ENCODE results near the gene FGR.
"Not testable (repeated sequence)": the region's sequence is repeated elsewhere in the genome, so short reads cannot be mapped to it uniquely, and the experiment has no call there.

FGR gene

DNA sequence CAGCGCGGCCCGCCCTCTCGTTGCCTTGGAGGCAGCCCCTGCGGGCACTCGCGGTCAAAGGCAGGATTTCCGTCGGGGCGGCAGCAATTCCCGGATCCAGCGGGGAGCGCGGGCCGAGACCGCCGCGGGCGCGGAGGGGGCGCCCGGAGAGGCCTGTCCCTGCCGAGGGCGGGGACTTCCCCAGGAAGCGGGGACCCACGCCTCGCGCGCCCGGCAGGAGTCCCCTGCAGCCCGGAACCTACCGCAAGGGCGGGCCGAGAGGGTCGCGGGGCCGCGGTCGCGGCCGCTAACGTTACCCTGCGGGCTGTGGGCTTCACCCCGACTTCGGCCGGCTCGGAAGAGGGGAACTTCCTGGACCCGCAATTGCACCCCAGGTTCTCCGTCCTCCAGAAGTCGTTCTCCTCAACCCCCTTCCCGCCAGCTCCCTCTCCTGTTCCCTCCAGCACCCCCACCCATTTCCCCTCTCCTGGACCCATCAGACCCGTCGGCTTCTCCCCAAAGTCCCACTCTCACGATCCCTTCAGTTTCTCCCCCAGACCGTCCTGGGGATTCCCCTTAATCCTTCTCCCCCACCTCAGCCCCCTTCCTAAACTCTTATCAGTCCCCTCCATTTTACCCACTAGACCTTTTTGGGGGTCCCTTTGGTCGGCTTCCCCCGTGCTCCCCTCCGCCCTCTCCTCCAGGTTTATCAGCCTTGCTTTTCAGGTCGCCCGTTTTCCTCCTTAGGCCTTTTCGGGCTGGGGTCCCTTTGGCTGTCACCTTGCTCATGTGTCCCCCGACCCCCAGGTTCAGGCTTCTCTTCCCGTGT, 604 bp downstream of the FGR start:
- no peak for DNase-seq (ENCODE audit: low read depth)

- DNase-seq (ENCODE audit: low read depth), result no peak
Measured at GRCh38 chr1:27633640-27634176, 1.3 kb downstream of the FGR start.

DNA sequence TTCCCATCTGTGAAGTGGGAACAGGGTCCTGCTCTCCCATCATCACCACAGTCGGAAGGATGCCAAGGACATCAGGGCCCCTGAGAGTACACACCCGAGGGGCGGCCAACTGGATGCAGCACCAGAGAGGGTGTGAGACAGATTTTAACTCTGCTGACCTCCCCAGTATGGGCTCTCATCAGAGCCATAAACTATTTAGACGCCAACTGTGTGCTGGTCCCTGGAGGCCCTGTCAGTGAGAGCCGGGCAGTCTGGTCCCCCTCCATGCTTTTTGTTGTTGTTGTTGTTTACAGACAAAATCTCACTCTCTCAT, 1.7 kb downstream of the FGR start:
- no peak for DNase-seq (ENCODE audit: low read depth)

- DNase-seq (ENCODE audit: low read depth), result no peak
Measured at GRCh38 chr1:27632387-27633297, 2.3 kb downstream of the FGR start.

GRCh38 chr1:27630859-27631491, 4.0 kb downstream of the FGR start:
- DNase-seq (ENCODE audit: low read depth), result no peak

GRCh38 chr1:27628712-27629111, 6.3 kb downstream of the FGR start:
- DNase-seq (ENCODE audit: low read depth), result no peak

- DNase-seq (ENCODE audit: low read depth), result not testable (repeated sequence)
Measured at GRCh38 chr1:27627733-27628132, 7.3 kb downstream of the FGR start.

GRCh38 chr1:27627061-27627460, 7.9 kb downstream of the FGR start:
- DNase-seq (ENCODE audit: low read depth), result no peak

DNA sequence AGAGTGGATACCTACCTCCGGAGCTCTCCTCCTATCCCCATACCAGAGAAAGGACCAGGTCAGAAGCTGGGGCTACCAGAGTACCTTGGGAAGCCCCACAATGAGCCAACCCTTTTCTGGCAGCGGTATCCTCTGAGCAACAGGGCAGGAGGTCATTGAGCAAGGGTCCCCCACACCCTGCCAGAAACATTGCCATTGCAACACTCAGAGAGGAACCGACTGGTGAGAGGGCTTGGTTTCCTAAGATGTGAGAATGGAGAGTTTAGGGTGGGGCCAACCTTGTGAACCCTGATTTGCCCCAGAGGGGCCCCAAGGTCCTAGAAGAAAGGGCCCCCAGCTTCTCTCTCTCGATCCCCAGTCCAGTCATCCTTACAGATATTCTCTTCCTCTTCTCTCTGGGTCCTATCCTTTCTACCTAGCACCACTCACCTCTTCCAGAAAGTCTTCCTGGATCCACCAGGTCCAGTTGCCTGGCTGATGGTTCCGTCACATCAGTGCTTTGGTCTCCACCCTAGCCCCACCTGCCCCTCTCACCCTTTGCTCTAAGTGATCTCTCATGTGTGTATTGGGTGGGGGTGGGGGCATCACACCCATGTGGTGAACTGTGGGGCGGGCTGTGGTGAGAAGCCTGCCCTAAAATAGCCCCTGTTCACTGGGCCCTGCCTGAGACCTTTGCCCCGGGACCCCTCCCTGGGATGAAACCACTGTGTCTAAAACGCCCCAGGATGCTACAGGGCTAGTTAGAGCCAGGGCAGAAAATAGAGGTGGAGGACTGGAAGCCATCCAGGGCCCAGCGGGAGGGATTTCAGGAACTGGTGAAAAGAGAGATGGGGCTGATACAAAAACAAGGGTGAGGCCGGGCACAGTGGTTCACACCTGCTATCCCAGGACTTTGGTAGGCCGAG, 8.7 kb downstream of the FGR start:
- DNase-seq (ENCODE audit: low read depth), result no peak

DNA sequence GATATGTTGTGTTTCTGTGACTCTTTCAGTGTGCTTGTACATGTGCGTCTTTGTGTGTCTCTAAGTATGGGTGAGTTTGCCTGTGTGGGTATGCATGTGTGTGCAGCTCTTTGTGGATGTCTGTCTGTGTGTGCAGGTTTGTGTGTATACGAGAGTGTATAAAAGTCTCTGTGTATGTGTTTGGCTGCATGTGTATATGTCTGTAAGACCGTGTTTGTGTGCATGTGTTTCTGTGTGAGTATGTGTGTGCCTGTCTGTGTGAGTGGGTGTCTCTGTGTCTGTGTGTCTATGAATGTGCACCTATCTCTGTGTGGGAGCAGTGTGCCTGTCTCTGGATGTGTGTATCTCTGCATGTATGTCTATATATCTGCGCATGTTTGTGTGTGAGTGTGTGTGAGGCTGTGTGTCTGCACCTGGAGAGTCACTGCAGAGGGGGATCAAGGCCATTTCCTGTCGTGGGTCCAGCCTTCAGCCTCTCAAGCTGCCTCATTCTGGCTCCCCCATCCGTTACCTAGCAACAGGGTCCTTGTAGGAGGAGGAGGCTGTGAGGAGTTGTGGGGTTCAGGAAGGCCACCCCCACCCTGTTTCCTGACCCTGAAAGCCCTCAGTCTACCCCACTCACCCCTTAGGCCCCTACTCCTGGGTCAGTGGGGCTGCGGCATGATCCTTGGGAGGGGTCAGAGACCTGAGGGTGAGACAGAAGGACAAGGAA, 10.4 kb downstream of the FGR start:
- DNase-seq (ENCODE audit: low read depth), result no peak

DNA sequence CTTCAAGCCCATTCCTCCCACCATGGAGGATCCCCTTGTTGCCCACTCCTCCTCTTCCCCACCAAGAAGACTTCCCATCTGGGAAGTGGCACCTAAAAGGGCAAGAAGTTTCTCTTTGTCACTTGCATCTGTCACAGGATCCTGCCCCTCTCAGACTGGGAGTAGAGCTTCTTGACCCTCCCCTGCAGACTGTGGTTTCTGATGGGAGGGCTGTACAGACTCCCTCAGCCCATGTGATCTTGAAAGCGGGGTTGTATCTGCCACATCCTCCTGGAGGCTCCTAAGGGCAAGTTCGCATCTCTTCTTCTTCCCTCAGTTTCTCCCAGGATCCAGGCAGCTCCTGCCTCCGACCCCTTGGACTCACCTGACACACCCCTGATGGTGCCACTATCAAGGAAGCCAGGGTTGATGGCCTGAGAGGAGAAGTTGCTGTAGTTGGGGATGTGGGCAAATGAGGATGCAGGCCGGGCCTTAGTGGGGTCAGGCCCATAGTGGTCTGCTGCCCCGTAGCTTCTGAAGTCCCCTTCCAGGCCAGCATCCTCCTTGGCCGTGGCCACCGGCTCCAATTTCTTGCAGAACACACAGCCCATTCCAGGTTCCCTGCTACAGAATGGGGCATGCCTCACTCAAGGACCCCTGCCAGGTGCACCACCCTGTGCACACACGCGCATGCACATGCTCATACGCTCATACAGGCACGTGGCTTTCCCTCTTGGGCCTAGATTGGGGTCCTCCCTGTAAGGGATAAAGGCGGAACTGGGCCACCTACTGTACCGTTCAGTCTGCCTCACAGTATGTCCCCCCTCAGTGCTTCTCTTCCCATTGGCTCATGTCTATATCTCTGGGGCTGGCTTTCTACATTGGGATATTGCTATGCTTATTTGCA, 11.4 kb downstream of the FGR start:
- DNase-seq (ENCODE audit: low read depth), result no peak

DNA sequence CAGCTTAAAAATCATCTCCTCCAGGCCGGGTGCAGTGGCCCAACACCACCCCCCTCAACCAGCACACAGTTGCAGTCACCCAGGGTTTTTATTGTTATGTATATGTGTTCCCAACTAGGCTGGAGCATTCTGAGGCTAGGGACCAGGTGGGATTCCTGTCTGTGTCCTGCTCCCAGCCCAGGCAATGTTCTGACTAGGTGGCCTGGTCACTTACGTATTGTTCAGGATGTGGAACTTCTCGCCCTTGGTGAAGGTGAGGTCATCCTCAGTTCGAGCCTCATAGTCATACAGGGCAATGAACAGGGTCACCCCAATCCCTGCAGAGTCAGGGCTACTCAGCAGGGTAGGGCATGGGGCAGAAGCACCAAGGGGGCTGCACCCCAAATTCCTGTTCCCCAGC, 12.2 kb downstream of the FGR start:
- no peak for DNase-seq (ENCODE audit: low read depth)

GRCh38 chr1:27621051-27621920, 13.7 kb downstream of the FGR start:
- no peak for DNase-seq (ENCODE audit: low read depth)

- DNase-seq (ENCODE audit: low read depth), result not testable (repeated sequence)
Measured at GRCh38 chr1:27619782-27620438, 15.1 kb downstream of the FGR start.

- no peak for DNase-seq (ENCODE audit: low read depth)
Measured at GRCh38 chr1:27618341-27619082, 16.5 kb downstream of the FGR start.

DNA sequence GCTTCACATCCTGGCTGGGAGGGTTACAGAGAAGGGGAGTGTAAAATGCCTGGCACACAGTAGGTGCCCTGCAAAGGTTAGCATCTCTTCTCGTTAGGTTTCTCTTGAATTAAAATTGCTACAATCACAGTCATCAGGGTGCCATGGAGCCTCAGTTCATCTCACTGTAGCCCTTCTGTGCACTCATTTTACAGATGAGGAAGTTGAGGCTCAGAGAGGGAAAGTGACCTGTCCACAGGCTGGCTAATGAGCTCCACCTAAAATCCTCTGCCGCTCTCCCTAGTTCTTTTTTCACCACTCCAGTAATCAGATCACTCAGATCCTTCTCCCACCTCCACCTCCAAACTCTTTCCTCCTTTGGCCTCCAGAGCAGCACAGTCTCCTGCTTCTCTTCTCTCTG, 17.6 kb downstream of the FGR start:
- DNase-seq (ENCODE audit: low read depth), result no peak

DNA sequence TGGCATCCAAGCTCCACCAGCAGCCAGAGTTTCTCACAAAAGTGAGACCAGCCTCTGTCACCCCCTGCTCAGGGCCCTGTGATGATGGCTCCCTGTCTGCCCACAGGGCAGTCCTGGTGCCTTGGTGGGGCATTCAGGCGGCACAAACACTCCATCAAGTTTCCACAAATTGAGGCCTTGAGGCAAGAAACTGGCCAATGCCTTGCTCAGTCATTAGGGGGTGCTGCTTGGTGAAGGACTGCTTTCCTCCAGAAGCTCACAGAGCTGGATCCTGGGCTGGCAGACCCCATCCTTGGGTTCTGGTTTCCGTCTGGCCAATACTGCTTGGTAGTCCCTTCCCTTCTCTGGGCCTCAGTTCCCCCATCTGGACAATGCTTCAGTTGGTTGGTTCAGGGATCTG, 18.5 kb downstream of the FGR start:
- no peak for DNase-seq (ENCODE audit: low read depth)

Measured in GM04503 (cell line).